NCI-H1436 (cell line): ENCODE results near the gene PIGX.
A peak's percentile ranks its signal among the peaks of the same experiment; 100 is the strongest.

Experiments used
- DNase-seq: peaks from one replicate; lab custom pipeline; 2025; lab: John Stamatoyannopoulos, UW

PIGX gene

DNA sequence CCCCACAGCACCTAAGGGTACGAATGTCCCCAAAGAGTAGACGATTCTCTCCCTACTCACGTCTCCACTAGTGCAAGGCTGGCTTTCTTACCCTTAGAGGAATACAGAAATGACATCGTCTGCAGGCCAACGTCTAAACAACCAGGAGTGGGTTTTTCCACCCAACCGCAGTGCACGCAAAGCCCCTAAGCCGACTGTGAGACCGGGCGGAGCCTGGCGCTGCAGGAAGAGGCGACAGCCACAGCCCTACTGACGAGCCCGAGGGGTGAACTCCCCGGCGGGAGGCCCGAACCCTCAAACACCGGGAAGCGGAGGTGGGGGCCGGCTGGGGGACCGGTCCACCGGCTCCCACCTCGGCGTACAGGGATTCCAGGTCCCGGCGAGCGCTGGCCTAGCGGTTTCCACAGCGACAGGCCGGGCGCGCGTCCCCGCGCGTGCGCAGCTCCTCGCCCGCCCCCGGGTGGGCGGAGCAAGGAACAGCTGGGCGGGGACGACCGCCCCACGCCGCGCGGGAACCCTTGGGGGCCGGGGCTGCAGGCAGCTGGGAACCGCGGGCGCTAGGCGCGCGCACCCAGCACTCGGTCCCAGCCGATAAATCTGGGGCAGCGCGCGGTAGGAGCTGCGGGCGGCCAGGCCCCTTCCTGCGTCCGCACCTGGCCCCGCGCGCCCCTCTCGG lies at the start of gene PIGX, which contains the start of gene CEP19:
Gene PIGX, plus strand, starts transcription at position 540 of the 676 bp plus-strand sequence.
Gene CEP19, minus strand, starts transcription at position 413 of the 676 bp plus-strand sequence. CDS start 3,593 bp downstream, outside the sequence.
- peak; percentile 91 for DNase-seq

DNA sequence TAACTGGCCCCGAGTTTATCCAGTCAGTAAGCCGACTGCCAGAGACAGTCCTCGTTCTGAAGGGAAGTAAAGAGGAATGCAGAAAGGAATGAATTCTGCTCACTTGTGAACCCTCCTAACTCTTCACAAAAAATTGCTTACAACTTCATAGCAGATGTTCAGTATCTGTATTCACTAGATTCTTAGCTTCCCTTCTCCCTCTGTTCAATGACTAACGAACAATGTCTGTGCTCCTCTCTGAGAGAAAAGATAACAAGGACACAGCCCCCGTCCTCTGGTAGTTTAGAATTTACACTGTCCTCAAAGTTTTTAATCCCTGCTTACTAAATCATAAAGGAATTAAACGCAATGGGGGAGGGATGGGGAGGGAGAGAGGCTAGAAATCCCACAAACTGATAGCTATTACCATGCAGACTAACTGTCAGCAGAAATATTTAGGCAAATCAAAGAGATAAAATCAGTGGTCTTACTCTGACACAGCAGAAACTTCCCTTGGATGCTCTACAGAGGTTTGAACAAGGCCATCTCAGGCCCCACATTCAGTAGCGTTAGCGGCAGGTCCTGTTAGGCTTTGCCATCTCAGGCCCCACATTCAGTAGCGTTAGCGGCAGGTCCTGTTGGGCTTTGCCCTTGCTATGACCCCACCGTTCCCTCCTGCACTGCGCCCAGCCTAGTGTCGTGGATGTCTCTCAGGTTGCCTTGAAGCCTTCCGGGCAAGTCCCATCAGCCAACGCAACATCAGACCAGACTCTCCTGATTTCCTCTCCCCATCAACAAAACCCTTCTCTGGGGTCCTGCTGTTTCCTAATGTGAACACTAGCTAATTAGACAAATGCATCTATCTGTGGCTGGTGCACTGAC lies 49.2 kb upstream of the PIGX start:
- no peak for DNase-seq

GRCh38 chr3:196666001-196666867 lies 45.9 kb upstream of the PIGX start:
- DNase-seq: peak; percentile 34

- no peak for DNase-seq
Measured at GRCh38 chr3:196667056-196667825, 44.9 kb upstream of the PIGX start.

GRCh38 chr3:196670339-196670738 lies 41.8 kb upstream of the PIGX start:
- DNase-seq: no peak

DNA sequence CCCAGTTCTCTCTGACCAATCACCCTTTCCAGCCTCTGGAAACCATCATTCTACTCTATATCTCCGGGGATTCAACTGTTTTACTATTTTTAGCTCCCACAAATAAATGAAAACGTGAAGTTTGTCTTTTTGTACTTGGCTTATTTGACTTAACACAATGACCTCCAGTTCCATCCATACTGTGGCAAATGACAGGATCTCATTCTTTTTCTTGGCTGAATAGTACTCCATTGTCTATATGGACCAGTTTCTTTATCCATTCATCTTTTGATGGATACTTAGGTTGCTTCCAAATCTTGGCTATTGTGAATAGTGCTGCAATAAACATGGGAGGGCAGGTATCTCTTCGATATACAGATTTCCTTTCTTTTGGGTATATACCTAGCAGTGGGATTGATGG lies 38.5 kb upstream of the PIGX start:
- DNase-seq: no peak

GRCh38 chr3:196677353-196677752 lies 34.8 kb upstream of the PIGX start:
- DNase-seq: no peak

DNA sequence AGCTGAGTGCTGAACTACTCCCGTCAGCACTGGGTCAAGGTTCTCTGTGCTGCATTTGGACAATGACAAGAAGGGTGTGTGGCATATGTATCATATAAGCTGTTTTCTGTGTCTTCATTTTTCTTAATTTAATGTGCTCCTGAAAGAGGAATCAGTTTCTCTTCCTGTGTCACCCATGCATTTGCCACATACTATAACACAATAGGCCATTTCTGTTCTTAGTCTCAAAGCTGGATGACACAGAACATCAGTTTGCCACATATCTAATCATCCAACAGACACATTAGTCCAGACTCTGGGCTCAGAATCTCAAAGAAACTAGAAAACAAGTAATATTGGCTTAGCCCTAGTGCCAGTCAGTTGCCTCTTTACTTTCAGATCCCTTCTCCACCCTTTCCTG lies 34.2 kb upstream of the PIGX start:
- no peak for DNase-seq

GRCh38 chr3:196684548-196685407 lies 27.4 kb upstream of the PIGX start:
- peak; percentile 71 for DNase-seq

- no peak for DNase-seq
Measured at GRCh38 chr3:196686436-196686835, 25.7 kb upstream of the PIGX start.

- peak; percentile 86 for DNase-seq
Measured at GRCh38 chr3:196688349-196688748, 23.8 kb upstream of the PIGX start.

DNA sequence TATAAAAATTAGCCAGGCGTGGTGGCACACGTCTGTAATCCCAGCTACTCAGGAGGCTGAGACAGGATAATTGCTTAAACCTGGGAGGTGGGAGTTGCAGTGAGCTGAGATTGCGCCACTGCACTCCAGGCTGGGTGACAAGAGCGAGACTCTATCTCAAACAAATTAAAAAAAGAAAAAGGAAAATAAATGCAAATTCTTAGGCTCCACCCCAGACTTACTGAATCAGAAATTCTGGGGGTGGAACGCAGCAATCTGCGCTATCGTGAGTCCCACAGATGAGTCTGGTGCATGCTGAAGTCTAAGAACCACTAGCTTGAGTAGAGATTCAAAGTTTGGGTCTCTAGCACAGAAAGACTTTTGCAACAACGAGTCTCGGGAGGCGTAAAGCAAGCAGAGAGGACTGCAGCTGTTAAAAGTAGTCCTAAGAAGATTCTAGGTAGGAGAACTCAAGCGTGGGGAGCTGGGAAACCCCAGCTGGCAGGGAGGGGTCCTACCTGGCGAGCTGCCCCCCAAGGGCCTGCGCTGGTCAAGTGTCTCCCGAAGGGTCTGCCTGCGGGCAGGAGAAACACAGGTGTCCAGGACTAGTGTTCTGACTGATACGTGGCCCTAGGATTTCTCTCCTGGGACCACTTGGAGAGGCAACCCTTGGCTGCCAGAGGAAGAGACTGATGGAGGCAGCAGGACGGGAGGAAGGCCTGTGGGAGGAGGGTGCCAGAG lies 22.1 kb upstream of the PIGX start:
- no peak for DNase-seq

GRCh38 chr3:196691386-196691785 lies 20.8 kb upstream of the PIGX start:
- DNase-seq: no peak

GRCh38 chr3:196694202-196694638 lies 18.0 kb upstream of the PIGX start:
- DNase-seq: no peak

DNA sequence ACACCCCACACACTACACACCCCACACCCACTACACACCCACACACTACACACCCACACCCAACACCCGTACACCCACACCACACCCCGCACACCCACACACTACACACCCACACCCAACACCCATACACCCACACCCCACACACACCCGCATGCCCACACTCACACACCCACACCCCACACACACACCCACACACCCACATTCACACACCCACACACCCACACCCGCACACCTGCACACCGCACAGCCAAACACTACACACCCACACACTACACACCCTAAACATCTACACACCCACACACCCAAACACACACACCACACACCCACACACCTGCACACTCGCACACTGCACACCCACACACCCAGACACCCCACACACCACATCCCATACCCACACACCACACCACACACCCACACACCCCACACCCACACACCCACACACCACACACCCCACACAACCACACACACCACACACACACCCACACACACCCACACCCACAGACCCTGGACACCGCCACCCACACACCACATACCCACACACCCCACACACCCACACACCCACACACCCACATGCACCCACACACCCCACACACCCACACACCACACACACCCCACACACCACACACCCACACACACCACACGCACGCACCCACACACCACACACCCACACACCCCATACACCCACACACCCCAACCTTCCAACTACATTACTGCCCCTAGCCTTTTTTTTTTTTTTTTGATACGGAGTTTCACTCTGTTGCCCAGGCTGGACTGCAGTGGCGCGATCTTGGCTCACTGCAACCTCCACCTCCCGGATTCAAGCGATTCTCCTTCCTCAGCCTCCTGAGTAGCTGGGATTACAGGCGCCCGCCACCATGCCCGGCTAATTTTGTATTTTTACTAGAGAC lies 17.0 kb upstream of the PIGX start:
- no peak for DNase-seq

DNA sequence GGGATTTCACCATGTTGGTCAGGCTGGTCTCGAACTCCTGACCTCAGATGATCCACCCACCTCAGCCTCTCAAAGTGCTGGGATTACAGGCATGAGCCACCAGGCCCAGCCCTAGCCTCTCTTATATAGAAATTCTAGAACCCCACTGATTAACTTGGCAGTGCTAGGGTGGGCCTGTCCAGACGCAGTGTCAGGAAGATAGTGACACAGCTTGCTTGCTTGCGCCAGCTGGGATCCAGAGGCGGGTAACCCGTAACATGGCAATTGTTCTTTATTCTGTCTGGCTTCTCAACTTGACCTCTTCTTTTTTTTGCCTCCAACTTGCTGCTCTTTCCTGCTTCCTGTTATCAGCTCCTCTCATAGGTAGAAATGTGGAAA lies 16.3 kb upstream of the PIGX start:
- DNase-seq: no peak

GRCh38 chr3:196697270-196697669 lies 14.9 kb upstream of the PIGX start:
- no peak for DNase-seq

- no peak for DNase-seq
Measured at GRCh38 chr3:196699749-196700148, 12.4 kb upstream of the PIGX start.

- no peak for DNase-seq
Measured at GRCh38 chr3:196700801-196701200, 11.4 kb upstream of the PIGX start.
